Nephron progenitor cell (in vitro differentiated cells): Measurements from ENCODE around the gene SPDYC.

Experiments used
- DNase-seq: peaks from one replicate; pipeline ENCODE4 v3.0.0; 2021
- H3K27ac Mint-ChIP-seq: 2 replicates; pipeline ENCODE4 v1.8.0; 2021; ENCODE audit warnings: mild to moderate bottlenecking, moderate library complexity, mixed read lengths
- H3K27me3 Mint-ChIP-seq: 2 replicates; pipeline ENCODE4 v1.8.0; 2021; ENCODE audit warnings: mild to moderate bottlenecking, low read depth, mixed read lengths; ENCODE audit not compliant: poor library complexity
- H3K36me3 Mint-ChIP-seq: 2 replicates; pipeline ENCODE4 v1.8.0; 2021; ENCODE audit warnings: low read depth, mixed read lengths
- H3K4me1 Mint-ChIP-seq: 2 replicates; pipeline ENCODE4 v1.8.0; 2021; ENCODE audit warnings: mixed read lengths
- H3K4me3 Mint-ChIP-seq: 2 replicates; pipeline ENCODE4 v1.8.0; 2021; ENCODE audit warnings: mild to moderate bottlenecking, moderate library complexity, mixed read lengths
- H3K9me3 Mint-ChIP-seq: 2 replicates; pipeline ENCODE4 v1.8.0; 2021; ENCODE audit warnings: mild to moderate bottlenecking, moderate library complexity, mixed read lengths
- TF ChIP-seq, protein P1 (sequence below): fragments of 200-600 bp; sonication (generic); IDR thresholded peaks from 2 replicates; pipeline ENCODE4 v1.5.0; 2021; ENCODE audit warnings: antibody characterized with exemption

SPDYC gene

DNA sequence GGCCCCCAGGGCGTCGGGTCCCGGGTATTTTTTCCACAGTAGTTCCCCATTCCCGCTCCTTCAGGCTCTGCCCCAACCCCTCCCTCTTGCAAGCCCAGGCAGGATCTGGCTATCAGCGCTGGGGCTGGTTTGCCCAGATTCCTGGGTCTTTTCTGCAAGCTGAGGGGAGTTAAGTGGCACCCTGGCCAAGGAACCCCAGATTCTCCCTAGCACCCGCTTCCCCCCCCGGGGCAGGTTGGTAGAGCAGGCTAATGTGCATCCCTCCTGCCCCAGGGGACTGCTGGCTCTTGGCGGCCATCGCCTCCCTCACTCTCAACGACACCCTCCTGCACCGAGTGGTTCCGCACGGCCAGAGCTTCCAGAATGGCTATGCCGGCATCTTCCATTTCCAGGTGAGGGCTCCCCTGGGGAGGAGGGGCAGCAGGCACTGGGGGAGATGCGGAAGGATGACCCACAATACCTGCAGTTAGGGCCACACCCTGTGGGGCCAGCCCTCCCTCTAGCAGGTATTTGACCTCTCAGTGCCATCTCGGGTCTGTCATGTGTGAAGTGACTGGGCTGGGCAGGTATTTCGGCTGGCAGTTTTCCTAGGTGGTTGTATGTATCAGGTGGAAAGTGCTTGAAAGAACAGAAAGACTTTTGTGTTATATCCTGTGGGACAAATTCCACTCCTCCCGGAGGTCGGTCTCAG is 13.3 kb downstream of the SPDYC start:
- no peak for DNase-seq
- H3K27ac Mint-ChIP-seq = no peak overlapping the region
- H3K4me1 Mint-ChIP-seq = peaks cover 24% of the 10 kb centered on the region
- peak overlapping the region; percentile 66 for H3K4me3 Mint-ChIP-seq
- peaks cover 15% of the 10 kb centered on the region for H3K27me3 Mint-ChIP-seq
- H3K36me3 Mint-ChIP-seq = peaks cover 6% of the 10 kb centered on the region
- H3K9me3 Mint-ChIP-seq = no peaks in the 10 kb centered on the region
- TF ChIP-seq, protein P1, sequence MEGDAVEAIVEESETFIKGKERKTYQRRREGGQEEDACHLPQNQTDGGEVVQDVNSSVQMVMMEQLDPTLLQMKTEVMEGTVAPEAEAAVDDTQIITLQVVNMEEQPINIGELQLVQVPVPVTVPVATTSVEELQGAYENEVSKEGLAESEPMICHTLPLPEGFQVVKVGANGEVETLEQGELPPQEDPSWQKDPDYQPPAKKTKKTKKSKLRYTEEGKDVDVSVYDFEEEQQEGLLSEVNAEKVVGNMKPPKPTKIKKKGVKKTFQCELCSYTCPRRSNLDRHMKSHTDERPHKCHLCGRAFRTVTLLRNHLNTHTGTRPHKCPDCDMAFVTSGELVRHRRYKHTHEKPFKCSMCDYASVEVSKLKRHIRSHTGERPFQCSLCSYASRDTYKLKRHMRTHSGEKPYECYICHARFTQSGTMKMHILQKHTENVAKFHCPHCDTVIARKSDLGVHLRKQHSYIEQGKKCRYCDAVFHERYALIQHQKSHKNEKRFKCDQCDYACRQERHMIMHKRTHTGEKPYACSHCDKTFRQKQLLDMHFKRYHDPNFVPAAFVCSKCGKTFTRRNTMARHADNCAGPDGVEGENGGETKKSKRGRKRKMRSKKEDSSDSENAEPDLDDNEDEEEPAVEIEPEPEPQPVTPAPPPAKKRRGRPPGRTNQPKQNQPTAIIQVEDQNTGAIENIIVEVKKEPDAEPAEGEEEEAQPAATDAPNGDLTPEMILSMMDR = no peak

DNA sequence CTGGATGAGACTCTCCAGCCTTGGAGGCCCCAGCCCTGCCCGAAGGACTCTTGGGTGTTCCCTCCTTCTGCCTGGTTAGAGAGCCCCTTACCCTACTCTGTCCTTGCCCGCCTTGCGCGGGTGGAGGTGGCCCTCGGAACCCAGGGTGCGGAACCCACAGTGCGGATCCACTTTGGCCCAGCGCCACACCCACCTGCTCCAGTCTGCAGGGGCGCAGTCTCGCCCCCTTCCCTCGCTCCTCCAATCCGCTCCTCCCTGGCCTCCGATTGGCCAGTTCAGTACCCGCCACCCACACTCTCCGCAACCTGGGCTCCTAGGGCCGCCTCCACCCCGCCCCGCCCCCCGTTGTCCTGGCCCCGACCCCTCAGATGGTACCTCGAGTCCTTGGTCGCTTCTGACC is 14.1 kb downstream of the SPDYC start:
- H3K9me3 Mint-ChIP-seq = no peaks in the 10 kb centered on the region
- peak; percentile 49 for DNase-seq
- peaks cover 10% of the 10 kb centered on the region for H3K27me3 Mint-ChIP-seq
- H3K4me3 Mint-ChIP-seq = peak overlapping the region; percentile 66
- peaks cover 24% of the 10 kb centered on the region for H3K4me1 Mint-ChIP-seq
- no peak overlapping the region for H3K27ac Mint-ChIP-seq
- TF ChIP-seq, protein P1 = no peak
- H3K36me3 Mint-ChIP-seq = peaks cover 7% of the 10 kb centered on the region

DNA sequence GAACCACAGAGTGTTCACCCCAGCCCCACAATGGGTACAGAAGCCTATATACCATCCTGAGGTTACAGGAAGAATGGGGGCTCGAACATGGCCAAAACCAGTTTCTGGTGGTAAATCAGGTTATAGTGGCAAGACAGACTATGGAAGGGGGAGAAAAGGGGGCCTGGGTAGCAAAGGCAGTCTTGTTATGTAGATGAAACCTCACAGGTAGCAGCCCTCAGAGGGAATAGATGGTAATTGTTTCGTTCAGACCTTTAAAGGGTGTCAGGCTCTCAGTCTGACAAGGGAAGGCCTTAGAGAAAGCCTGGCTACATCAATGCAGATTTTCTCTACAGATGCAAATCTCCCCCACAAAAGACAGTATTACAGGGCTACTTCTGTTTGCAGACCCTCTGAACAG is 15.1 kb downstream of the SPDYC start:
- Mint-ChIP-seq H3K27me3 (peaks cover under 1% of the 10 kb centered on the region), H3K4me3 (no peak overlapping the region), H3K9me3 (no peaks in the 10 kb centered on the region), H3K4me1 (peaks cover 28% of the 10 kb centered on the region), H3K27ac (no peak overlapping the region), H3K36me3 (peaks cover 17% of the 10 kb centered on the region)
- DNase-seq = no peak
- TF ChIP-seq, protein P1 = no peak

DNA sequence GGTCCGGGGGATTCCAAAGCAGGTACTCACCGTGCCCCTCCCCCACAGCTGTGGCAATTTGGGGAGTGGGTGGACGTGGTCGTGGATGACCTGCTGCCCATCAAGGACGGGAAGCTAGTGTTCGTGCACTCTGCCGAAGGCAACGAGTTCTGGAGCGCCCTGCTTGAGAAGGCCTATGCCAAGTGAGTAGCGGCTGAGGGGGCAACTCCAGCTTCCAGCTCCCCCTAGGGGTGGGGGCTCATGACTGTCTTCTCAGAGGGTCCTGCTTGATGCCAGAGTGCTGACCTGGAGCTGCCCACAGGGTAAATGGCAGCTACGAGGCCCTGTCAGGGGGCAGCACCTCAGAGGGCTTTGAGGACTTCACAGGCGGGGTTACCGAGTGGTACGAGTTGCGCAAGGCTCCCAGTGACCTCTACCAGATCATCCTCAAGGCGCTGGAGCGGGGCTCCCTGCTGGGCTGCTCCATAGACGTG is 15.9 kb downstream of the SPDYC start:
- no peak overlapping the region for H3K27ac Mint-ChIP-seq
- H3K36me3 Mint-ChIP-seq = peaks cover 21% of the 10 kb centered on the region
- peaks cover 30% of the 10 kb centered on the region for H3K4me1 Mint-ChIP-seq
- no peak for DNase-seq
- TF ChIP-seq, protein P1 = no peak
- H3K9me3 Mint-ChIP-seq = no peaks in the 10 kb centered on the region
- H3K27me3 Mint-ChIP-seq = peaks cover 5% of the 10 kb centered on the region
- no peak overlapping the region for H3K4me3 Mint-ChIP-seq

DNA sequence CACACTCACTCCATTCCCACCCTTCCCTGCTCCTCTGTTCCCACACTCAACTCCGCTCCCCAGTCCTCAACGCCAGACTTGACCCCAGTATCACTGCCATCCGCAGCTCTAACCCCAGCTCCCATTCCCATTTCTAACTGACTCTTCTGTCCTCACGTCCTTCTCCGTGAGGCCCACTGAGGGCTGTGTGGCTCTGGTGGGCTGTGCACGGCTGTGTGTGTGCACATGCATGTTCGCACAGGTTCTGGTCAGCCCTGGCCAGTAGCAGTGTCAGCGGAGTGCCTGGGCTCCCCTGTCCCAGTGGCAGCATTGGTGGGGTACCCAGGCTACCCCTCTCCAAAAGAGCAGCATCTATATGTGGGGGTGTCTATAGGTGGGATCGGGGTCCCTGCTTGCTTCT is 16.7 kb downstream of the SPDYC start:
- Mint-ChIP-seq H3K27ac (no peak overlapping the region), H3K36me3 (peaks cover 21% of the 10 kb centered on the region), H3K27me3 (peaks cover 5% of the 10 kb centered on the region), H3K9me3 (no peaks in the 10 kb centered on the region), H3K4me3 (no peak overlapping the region), H3K4me1 (peaks cover 30% of the 10 kb centered on the region)
- TF ChIP-seq, protein P1 = no peak
- no peak for DNase-seq

DNA sequence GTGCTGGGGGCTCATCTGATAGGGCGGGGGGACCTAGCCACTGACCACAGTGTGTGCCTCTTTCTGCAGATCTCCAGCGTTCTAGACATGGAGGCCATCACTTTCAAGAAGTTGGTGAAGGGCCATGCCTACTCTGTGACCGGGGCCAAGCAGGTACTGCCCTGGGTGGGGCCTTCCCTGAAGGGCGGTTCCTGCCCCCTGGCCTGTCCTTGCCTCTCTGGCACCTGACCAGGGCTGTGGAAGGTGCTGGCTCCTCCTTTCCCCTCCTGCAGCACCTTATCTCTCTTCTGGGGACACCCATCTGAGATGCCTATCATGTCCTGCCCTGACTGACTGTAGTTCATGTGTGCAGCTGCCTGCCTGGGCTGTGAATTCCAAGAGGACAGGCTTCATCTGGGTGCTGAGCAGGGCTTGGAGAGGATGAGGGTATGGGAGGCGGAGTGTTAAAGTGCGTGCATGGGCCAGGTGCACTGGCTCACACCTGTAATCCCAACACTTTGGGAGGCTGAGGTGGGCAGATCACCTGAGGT is 17.2 kb downstream of the SPDYC start:
- H3K4me1 Mint-ChIP-seq = peaks cover 29% of the 10 kb centered on the region
- no peak overlapping the region for H3K27ac Mint-ChIP-seq
- no peak overlapping the region for H3K4me3 Mint-ChIP-seq
- TF ChIP-seq, protein P1 = no peak
- H3K27me3 Mint-ChIP-seq = peaks cover 5% of the 10 kb centered on the region
- peaks cover 21% of the 10 kb centered on the region for H3K36me3 Mint-ChIP-seq
- no peak for DNase-seq
- no peaks in the 10 kb centered on the region for H3K9me3 Mint-ChIP-seq
